HEK293T (cell line): ENCODE data around the gene PCYT1A.
"Not testable (repeated sequence)": the region's sequence is repeated elsewhere in the genome, so short reads cannot be mapped to it uniquely, and the experiment has no call there.

Experiments used
- CTCF ChIA-PET: fragments of 350-600 bp; formaldehyde crosslinking; extraction: SDS; loops from one replicate; lab custom pipeline; 2021; ENCODE audit warnings: antibody characterized with exemption, inconsistent platforms; lab: Yijun Ruan, JAX
- POLR2A ChIA-PET: fragments of 350-600 bp; formaldehyde crosslinking; extraction: SDS; loops from one replicate; lab custom pipeline; 2020; ENCODE audit warnings: antibody characterized with exemption, inconsistent platforms; lab: Yijun Ruan, JAX
- DNase-seq: peaks from one replicate; pipeline ENCODE4 v3.0.0; 2012; ENCODE audit warnings: mixed read lengths; ENCODE audit errors: extremely low spot score
- ARNT ChIP-seq: fragments of 450-650 bp; IDR thresholded peaks from 2 replicates; pipeline ENCODE4 v1.6.1; 2017; ENCODE audit warnings: mild to moderate bottlenecking
- BHLHE40 ChIP-seq: fragments of 450-650 bp; IDR thresholded peaks from 2 replicates; pipeline ENCODE4 v1.6.1; 2016; ENCODE audit warnings: mild to moderate bottlenecking, moderate library complexity, borderline replicate concordance
- CTBP1 ChIP-seq: fragments of 450-650 bp; IDR thresholded peaks from 2 replicates; pipeline ENCODE4 v1.6.1; 2016; ENCODE audit warnings: borderline replicate concordance
- ELF4 ChIP-seq: fragments of 450-650 bp; IDR thresholded peaks from 2 replicates; pipeline ENCODE4 v1.6.1; 2017; ENCODE audit warnings: antibody characterized with exemption
- FOXA1 ChIP-seq: fragments of 450-650 bp; IDR thresholded peaks from 2 replicates; pipeline ENCODE4 v1.6.1; 2016; ENCODE audit warnings: mild to moderate bottlenecking
- FOXK2 ChIP-seq: fragments of 450-650 bp; IDR thresholded peaks from 2 replicates; pipeline ENCODE4 v1.6.1; 2016; ENCODE audit warnings: mild to moderate bottlenecking
- FOXM1 ChIP-seq: fragments of 450-650 bp; IDR thresholded peaks from 2 replicates; pipeline ENCODE4 v1.6.1; 2017; ENCODE audit warnings: mild to moderate bottlenecking, borderline replicate concordance
- HDGF ChIP-seq: fragments of 450-650 bp; IDR thresholded peaks from 2 replicates; pipeline ENCODE4 v1.6.1; 2017; ENCODE audit warnings: antibody characterized with exemption, borderline replicate concordance
- L3MBTL2 ChIP-seq: fragments of 450-650 bp; conservative IDR thresholded peaks from 2 replicates; pipeline ENCODE4 v1.6.1; 2016; ENCODE audit warnings: mild to moderate bottlenecking
- LEF1 ChIP-seq: fragments of 450-650 bp; IDR thresholded peaks from 2 replicates; pipeline ENCODE4 v1.6.1; 2017; ENCODE audit warnings: mild to moderate bottlenecking, borderline replicate concordance
- NFRKB ChIP-seq: fragments of 450-650 bp; IDR thresholded peaks from 2 replicates; pipeline ENCODE4 v1.6.1; 2016; ENCODE audit warnings: mild to moderate bottlenecking, moderate library complexity
- SP1 ChIP-seq: fragments of 450-650 bp; IDR thresholded peaks from 2 replicates; pipeline ENCODE4 v1.6.1; 2017
- SUZ12 ChIP-seq: fragments of 450-650 bp; IDR thresholded peaks from 2 replicates; pipeline ENCODE4 v1.6.1; 2016; ENCODE audit warnings: mild to moderate bottlenecking
- TARDBP ChIP-seq: fragments of 450-650 bp; IDR thresholded peaks from 2 replicates; pipeline ENCODE4 v1.6.1; 2016
- ZNF384 ChIP-seq: fragments of 450-650 bp; IDR thresholded peaks from 2 replicates; pipeline ENCODE4 v1.6.1; 2016
- TF ChIP-seq, protein P1 (sequence below): fragments of 450-650 bp; IDR thresholded peaks from 2 replicates; pipeline ENCODE4 v1.6.1; 2016

PCYT1A gene

DNA sequence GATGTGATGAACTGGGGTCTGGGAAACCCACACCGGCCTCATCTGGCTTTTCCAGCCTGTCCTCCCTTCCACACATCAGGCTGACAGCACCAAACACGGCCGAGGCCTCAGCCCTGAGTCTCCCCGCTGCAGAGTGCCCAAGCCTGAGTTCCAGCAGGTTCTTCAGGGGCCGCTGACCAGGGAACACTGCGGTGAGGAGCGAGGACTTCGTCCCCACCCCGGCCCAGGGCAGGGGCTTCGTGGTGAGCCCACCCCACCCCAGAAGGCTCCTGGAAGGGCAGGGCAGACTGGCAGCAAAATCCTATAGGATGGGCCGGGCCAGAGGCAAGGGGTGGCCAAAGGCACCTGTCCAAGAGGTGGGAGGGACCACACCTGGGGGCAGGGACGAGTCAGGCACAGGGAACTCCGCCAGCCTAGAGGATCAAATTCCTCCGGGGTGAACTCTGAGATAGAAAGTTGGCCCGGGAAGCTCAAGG lies 71.4 kb downstream of the PCYT1A start, which contains the start of gene SLC51A:
SLC51A (plus strand) TSS at position 446 of the 476 bp plus-strand sequence. CDS start 179 bp downstream, outside the sequence.
- POLR2A ChIA-PET, result no interaction called here
- no peak for DNase-seq
- CTCF ChIA-PET, result no interaction called here
- no peak for TF ChIP-seq FOXA1
- no peak for TF ChIP-seq TARDBP
- TF ChIP-seq NFRKB, result no peak
- TF ChIP-seq ZNF384, result no peak
- TF ChIP-seq FOXM1, result no peak
- no peak for TF ChIP-seq SUZ12
- TF ChIP-seq LEF1, result no peak
- TF ChIP-seq L3MBTL2, result no peak
- TF ChIP-seq HDGF, result no peak

GRCh38 chr3:196215493-196216020 lies 72.0 kb downstream of the PCYT1A start:
- ChIA-PET POLR2A (no interaction called here), CTCF (no interaction called here)
- no peak for TF ChIP-seq FOXA1
- TF ChIP-seq FOXM1, result no peak
- TF ChIP-seq HDGF, result no peak
- TF ChIP-seq BHLHE40, result no peak
- TF ChIP-seq FOXK2, result no peak
- no peak for TF ChIP-seq ELF4
- TF ChIP-seq CTBP1, result no peak
- no peak for TF ChIP-seq LEF1
- TF ChIP-seq, protein P1, sequence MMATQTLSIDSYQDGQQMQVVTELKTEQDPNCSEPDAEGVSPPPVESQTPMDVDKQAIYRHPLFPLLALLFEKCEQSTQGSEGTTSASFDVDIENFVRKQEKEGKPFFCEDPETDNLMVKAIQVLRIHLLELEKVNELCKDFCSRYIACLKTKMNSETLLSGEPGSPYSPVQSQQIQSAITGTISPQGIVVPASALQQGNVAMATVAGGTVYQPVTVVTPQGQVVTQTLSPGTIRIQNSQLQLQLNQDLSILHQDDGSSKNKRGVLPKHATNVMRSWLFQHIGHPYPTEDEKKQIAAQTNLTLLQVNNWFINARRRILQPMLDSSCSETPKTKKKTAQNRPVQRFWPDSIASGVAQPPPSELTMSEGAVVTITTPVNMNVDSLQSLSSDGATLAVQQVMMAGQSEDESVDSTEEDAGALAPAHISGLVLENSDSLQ, result no peak
- no peak for TF ChIP-seq TARDBP
- no peak for TF ChIP-seq SP1
- TF ChIP-seq ARNT, result no peak
- no peak for TF ChIP-seq L3MBTL2
- no peak for TF ChIP-seq SUZ12
- TF ChIP-seq ZNF384, result no peak
- DNase-seq, result no peak

DNA sequence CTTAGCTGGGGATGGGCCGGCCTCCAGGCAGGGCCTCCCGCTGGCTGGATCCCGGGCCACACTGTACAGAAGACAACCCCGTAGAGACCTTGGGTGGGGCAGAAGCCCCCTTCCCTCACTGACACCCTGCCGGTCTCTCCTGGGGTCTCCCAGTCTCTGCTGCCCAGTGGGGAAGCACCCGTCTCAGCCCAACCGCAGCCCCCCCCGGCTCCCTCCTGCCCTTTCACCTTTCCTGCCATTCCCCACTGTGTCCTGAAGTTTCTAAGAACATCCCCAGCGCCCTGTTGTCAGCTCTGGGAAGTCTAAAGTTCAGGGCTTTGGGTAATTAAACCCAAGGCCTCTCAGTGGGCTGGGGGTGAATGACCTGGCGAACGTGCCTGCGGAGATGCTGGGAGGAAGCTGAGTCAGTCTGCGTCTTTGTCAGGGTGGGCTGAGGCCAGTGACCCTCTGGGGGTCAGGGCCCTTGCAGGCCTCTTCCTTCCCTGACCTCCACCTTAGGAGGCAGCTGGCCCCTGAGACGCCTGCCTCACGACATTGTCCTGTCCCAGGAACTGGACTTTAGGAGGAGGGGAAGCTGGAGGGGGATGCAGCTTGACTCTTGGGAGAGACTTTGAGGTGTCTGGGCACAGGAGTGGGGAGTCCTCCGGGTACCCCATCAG lies 72.6 kb downstream of the PCYT1A start:
- ChIA-PET POLR2A (no interaction called here), CTCF (no interaction called here)
- no peak for TF ChIP-seq ZNF384
- no peak for TF ChIP-seq FOXK2
- no peak for TF ChIP-seq FOXA1
- no peak for TF ChIP-seq LEF1
- TF ChIP-seq ELF4, result no peak
- no peak for TF ChIP-seq FOXM1
- TF ChIP-seq NFRKB, result no peak
- TF ChIP-seq, protein P1, result no peak
- no peak for TF ChIP-seq TARDBP
- no peak for TF ChIP-seq BHLHE40
- no peak for TF ChIP-seq CTBP1
- no peak for DNase-seq

- POLR2A ChIA-PET, result interaction anchor here (0.6 kb wide), 1 partner anchor 247 kb away, joined by 3 read pairs; no protein-coding TSS in a partner anchor
- DNase-seq, result no peak
- CTCF ChIA-PET, result no interaction called here
- TF ChIP-seq ARNT (no peak), LEF1 (no peak), FOXM1 (no peak), HDGF (no peak), SP1 (no peak), CTBP1 (no peak), FOXK2 (no peak), ELF4 (no peak), BHLHE40 (no peak), FOXA1 (no peak), SUZ12 (no peak), TARDBP (no peak), L3MBTL2 (no peak), NFRKB (no peak), ZNF384 (no peak)
- TF ChIP-seq, protein P1, result no peak
These were observed 76.6 kb downstream of the PCYT1A start, which contains the start of gene ZDHHC19 for GRCh38 chr3:196210673-196211556. Gene ZDHHC19 (minus strand): TSS chr3:196211400. CDS start chr3:196211315, 85 bp downstream.

DNA sequence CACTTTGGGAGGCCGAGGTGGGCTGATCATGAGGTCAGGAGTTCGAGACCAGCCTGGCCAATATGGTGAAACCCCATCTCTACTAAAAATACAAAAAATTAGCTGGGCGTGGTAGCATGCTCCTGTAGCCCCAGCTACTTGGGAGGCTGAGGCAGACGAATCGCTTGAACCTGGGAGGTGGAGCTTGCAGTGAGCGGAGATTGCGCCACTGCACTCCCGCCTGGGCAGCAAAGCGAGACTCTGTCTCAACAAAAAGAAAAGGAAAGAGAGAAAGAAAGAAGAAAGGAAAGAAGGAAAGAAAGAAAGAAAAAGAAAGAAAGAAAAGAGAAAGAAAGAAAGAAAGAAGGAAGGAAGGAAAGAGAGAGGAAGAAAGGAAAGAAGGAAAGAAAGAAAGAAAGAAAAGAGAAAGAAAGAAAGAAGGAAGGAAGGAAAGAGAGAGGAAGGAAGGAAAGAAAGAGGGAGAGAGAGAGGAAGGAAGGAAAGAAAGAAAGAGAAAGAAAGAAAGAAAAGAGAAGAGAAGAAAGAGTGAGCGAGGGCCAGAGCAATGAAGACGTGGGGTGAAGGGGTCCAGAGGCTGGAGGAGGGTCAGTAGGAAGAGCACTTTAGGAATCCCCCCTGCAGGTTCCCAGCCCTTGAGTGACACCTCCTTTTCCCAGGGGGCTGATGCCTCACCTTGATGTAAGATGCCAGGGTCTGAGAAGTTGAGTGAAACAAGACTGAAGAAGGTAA lies 77.4 kb downstream of the PCYT1A start:
- CTCF ChIA-PET, POLR2A ChIA-PET, DNase-seq: not testable (repeated sequence)
